Cardiac muscle cell (in vitro differentiated cells and primary cell): ENCODE measurements around the gene PTGER1. TPM values are rescaled to one million over a fixed set of nuclear protein-coding genes. Genes with fewer than 3 reads are reported as not detected.

Experiments used
- DNase-seq, 2 donors: peaks; one replicate each; pipeline versions ENCODE4 v3.0.0 to v3.0.0-alpha.2; 2010 to 2017; ENCODE audit warnings: low read depth in 1 of 2, low spot score in 1 of 2
- H3K27ac ChIP-seq: fragments of 200-600 bp; sonication (generic); 2 replicates; pipeline ENCODE4 v1.5.1; 2016
- H3K27me3 ChIP-seq: fragments of 200-600 bp; sonication (generic); 2 replicates; pipeline ENCODE4 v1.6.0; 2016; ENCODE audit warnings: control low read depth
- H3K36me3 ChIP-seq: fragments of 200-600 bp; sonication (generic); 2 replicates; pipeline ENCODE4 v1.5.1; 2016; ENCODE audit warnings: control low read depth
- H3K4me1 ChIP-seq: fragments of 200-600 bp; sonication (generic); 2 replicates; pipeline ENCODE4 v1.8.1; 2017; ENCODE audit warnings: low read depth, mild to moderate bottlenecking, mixed run types
- H3K4me3 ChIP-seq: fragments of 200-600 bp; sonication (generic); 2 replicates; pipeline ENCODE4 v1.5.1; 2016; ENCODE audit warnings: mild to moderate bottlenecking
- H3K9me3 ChIP-seq: fragments of 200-600 bp; sonication (generic); 2 replicates; pipeline ENCODE4 v1.5.1; 2017; ENCODE audit warnings: low read depth, mild to moderate bottlenecking, control low read depth
- polyA plus RNA-seq: library from polyadenylated mRNA; unstranded; fragments of >200 nt; fragmentation: Nextera tagmentation; extraction: Ambion mirVana; gene quantifications from 2 replicates; pipeline ENCODE4 v1.2.1, GENCODE V29; 2016
- total RNA-seq: library from RNA; depleted of rRNA; stranded (reverse); fragments of >200 nt; gene quantifications from 2 replicates; pipeline ENCODE4 v1.2.3, GENCODE V29; 2016
- TF ChIP-seq, protein P1 (sequence below): IDR thresholded peaks from 2 replicates; pipeline ENCODE4 v1.5.1; 2012; ENCODE audit warnings: low read depth, mild to moderate bottlenecking, low read length

Gene PTGER1
- total and polyA plus RNA-seq, 2 experiments from 2014 or later, result 0.42 to 0.75 TPM

DNA sequence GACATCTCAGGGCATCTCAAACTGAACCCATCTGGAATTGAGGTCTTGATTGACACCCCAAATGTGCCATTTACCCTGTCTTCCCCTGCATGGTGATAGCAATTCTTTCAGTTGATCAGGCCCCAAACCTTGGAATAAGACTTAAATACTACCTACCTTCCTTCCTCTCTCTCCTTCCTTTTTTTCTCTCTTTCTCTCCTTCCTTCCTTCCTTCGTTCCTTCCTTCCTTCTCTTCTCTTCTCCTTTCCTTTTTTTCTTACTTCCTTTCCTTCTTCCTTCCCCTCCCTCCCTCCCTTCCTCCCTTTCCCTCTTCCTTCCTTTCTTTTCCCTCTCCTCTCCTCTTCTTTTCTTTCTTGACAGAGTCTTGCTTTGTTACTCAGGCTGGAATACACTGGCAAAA is 28.1 kb upstream of the PTGER1 start:
- no peak overlapping the region for H3K4me3 ChIP-seq
- peaks cover 5% of the 10 kb centered on the region for H3K27me3 ChIP-seq
- no peaks in the 10 kb centered on the region for H3K36me3 ChIP-seq
- TF ChIP-seq, protein P1, sequence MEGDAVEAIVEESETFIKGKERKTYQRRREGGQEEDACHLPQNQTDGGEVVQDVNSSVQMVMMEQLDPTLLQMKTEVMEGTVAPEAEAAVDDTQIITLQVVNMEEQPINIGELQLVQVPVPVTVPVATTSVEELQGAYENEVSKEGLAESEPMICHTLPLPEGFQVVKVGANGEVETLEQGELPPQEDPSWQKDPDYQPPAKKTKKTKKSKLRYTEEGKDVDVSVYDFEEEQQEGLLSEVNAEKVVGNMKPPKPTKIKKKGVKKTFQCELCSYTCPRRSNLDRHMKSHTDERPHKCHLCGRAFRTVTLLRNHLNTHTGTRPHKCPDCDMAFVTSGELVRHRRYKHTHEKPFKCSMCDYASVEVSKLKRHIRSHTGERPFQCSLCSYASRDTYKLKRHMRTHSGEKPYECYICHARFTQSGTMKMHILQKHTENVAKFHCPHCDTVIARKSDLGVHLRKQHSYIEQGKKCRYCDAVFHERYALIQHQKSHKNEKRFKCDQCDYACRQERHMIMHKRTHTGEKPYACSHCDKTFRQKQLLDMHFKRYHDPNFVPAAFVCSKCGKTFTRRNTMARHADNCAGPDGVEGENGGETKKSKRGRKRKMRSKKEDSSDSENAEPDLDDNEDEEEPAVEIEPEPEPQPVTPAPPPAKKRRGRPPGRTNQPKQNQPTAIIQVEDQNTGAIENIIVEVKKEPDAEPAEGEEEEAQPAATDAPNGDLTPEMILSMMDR, result no peak
- no peak for DNase-seq
- H3K4me1 ChIP-seq, result peaks cover 6% of the 10 kb centered on the region
- H3K9me3 ChIP-seq, result no peaks in the 10 kb centered on the region
- no peak overlapping the region for H3K27ac ChIP-seq

DNA sequence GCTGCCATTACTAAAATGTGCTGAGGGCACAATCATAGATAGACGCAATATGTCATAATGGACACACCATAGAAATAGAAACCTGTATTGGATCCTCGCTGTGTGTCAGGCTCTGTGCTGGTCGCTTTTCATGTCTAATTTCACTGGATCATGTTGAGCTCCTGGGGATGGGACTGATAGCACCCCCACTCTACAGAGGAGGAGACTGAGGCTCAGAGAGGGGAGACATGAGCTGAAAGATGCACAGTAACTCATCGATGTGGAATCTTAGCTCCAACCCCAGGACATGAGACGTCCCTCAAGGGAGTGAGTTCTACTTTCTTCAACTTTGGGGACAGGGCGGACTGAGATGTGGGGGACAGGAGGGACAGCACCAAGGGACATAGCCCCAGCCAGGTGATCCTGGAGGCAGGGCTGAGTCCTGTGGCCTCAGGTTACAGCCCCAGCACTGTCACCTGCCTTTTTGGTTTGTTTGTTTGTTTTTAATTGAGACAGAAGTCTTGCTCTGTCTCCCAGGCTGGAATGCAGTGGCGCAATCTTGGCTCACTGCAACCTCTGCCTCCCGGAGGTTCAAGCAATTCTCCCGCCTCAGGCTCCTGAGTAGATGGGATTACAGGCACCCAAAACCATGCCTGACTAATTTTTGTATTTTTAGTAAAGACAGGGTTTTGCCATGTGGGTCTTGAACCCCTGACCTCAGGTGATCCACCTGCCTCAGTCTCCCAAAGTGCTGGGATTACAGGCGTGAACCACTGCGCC is 27.4 kb upstream of the PTGER1 start:
- H3K4me3 ChIP-seq, result no peak overlapping the region
- no peak overlapping the region for H3K27ac ChIP-seq
- H3K9me3 ChIP-seq, result no peaks in the 10 kb centered on the region
- peaks cover 5% of the 10 kb centered on the region for H3K27me3 ChIP-seq
- TF ChIP-seq, protein P1, result no peak
- H3K36me3 ChIP-seq, result no peaks in the 10 kb centered on the region
- H3K4me1 ChIP-seq, result peaks cover 2% of the 10 kb centered on the region
- peak in 1 of 2 donors; percentile 64 for DNase-seq

DNA sequence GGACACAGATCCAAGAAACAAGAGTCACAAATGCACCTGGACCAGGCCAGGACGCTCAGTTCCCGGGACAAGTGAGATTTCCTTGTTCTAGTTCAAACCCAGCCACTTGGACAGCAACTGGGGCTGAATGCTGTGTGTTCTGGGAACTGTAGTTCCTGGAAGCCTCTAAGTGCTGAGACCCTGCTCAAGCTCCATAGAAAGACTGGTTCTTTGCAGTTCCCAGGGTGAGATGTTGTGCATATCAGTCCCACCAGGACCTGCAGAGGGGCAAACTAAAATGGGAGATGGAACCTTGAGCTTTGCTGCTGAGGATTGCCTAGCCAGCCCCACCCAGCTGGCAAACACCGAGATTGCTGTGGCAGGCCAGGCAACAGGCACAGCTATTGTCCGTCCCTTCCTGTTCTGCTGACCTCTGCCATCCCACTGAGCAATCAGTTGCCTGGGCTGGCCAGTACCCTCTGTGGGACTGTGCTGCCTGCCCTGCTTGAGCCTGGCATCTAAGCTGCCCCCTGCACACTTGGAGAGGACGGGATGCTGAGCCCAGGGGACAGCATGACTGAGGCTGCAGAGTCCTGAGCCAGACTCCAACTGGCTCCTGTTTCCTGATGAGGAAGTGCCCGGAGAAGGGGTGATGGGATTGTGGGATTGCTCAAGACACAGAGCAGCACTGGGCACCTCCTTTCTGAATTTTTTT is 22.2 kb upstream of the PTGER1 start:
- peak; percentile 33 for DNase-seq
- TF ChIP-seq, protein P1, result no peak
- H3K4me3 ChIP-seq, result no peak overlapping the region

DNA sequence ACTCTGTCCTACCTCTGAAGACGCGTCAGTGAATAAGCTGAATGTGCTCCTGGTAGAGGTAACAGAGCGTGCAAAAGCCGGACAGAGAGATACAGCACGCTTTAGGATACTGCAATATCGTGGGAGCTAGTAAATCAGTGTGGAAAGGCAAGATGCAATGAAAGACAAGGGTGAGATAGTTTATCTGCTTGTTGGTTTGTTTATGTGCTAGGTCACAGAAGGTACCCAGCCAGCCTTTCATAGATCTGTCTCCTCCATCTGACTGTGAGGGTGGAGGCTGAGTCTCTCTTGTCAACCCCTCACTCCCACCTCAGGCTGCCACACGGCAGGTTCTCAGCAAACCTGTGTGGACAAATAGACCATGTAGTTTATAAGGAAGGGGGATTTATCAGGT is 21.7 kb upstream of the PTGER1 start:
- H3K4me1 ChIP-seq, result no peaks in the 10 kb centered on the region
- TF ChIP-seq, protein P1, result no peak

More for the DNA sequence above, 22.2 kb upstream of the PTGER1 start:
- H3K27ac ChIP-seq, result no peak overlapping the region
- no peaks in the 10 kb centered on the region for H3K4me1 ChIP-seq
- H3K36me3 ChIP-seq, result no peaks in the 10 kb centered on the region
- no peaks in the 10 kb centered on the region for H3K9me3 ChIP-seq
- H3K27me3 ChIP-seq, result no peaks in the 10 kb centered on the region

DNA sequence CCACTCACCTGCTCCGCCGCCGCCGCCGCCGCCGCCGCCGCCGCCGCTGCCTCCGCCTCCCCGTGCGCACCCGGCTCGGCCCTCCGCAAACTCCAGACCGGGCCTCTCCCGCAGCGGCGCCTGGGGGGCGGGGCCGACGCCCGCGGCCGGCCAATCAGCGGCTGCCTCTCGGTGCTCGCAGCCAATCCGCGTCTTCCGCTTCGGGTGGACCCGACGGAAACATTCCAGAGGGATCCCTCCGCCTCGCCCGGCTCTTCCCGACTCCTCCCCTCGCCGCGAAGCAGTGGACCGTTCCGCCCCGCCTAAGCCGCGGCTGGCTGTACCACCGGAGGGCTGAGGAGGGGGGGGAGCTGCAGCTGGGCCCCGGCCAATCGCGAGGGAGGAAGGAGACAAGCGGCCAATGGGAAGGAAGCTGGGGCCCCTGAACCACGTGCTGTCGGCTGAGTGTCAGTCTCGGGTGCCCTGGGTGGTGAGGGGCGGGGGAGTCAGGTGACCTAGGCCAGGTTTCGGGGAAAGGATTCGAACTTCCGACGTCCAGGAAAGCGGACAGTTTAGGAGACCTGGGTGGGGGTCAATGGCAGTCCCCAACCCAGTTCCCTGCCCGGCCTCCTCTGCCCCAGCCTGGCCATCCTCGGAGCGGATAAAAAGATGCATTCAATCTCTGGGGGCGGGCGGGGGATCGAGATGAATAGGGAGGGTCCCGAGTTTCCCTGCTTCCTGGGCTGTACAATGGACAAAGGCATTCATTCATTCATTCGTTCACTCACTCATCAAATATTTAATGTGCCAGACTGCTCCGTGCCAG is 21.1 kb upstream of the PTGER1 start, which contains the start of gene GIPC1:
GIPC1 (minus strand) TSS at position 99 of the 805 bp plus-strand sequence. CDS start 13,151 bp downstream, outside the sequence.
- H3K4me3 ChIP-seq, result peak within 1 kb of the TSS; percentile 69
- H3K27me3 ChIP-seq, result no peaks in the 10 kb centered on the region
- no peaks in the 10 kb centered on the region for H3K9me3 ChIP-seq
- H3K36me3 ChIP-seq, result no peaks in the 10 kb centered on the region
- TF ChIP-seq, protein P1, result no peak
- peak; percentile 99 to 100 for DNase-seq
- peak within 1 kb of the TSS; percentile 27 for H3K27ac ChIP-seq
- no peaks in the 10 kb centered on the region for H3K4me1 ChIP-seq

More for the DNA sequence above, 21.7 kb upstream of the PTGER1 start:
- H3K27ac ChIP-seq, result peak overlapping the region; percentile 27
- DNase-seq, result no peak
- H3K27me3 ChIP-seq, result no peaks in the 10 kb centered on the region
- no peaks in the 10 kb centered on the region for H3K9me3 ChIP-seq
- no peak overlapping the region for H3K4me3 ChIP-seq
- no peaks in the 10 kb centered on the region for H3K36me3 ChIP-seq
